ENCODE data around the gene ALDH3B1.

DNA sequence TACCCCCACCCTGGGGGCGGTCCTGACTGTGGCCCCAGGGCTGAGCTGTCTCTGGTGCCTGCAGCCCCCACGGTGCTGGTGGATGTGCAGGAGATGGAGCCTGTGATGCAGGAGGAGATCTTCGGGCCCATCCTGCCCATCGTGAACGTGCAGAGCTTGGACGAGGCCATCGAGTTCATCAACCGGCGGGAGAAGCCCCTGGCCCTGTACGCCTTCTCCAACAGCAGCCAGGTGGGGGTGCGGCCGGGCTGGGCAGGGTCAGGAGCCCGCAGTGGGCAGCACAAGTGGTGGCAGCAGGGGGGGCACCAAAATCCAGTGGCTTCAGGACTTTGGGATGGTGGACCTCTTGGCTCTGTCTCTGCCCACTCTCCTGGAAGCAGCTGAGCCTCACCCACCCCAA lies 12.4 kb downstream of the ALDH3B1 start:
- TF ChIP-seq, protein P1, sequence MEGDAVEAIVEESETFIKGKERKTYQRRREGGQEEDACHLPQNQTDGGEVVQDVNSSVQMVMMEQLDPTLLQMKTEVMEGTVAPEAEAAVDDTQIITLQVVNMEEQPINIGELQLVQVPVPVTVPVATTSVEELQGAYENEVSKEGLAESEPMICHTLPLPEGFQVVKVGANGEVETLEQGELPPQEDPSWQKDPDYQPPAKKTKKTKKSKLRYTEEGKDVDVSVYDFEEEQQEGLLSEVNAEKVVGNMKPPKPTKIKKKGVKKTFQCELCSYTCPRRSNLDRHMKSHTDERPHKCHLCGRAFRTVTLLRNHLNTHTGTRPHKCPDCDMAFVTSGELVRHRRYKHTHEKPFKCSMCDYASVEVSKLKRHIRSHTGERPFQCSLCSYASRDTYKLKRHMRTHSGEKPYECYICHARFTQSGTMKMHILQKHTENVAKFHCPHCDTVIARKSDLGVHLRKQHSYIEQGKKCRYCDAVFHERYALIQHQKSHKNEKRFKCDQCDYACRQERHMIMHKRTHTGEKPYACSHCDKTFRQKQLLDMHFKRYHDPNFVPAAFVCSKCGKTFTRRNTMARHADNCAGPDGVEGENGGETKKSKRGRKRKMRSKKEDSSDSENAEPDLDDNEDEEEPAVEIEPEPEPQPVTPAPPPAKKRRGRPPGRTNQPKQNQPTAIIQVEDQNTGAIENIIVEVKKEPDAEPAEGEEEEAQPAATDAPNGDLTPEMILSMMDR (IDR thresholded peaks at IDR 0.05): no peak
- no peak for TF ChIP-seq POLR2A (IDR thresholded peaks at IDR 0.05)

All from testis (tissue), 2 donors.